Heart left ventricle (tissue), 13 donors: ENCODE measurements around the gene SATB2.

Experiments used
- CTCF ChIP-seq, 12 donors: fragments of 200-600 bp; sonication (generic) in 4 of 12; IDR thresholded peaks; one replicate each; pipeline versions ENCODE4 v1.5.0 to v1.8.0; 2018 to 2022; ENCODE audit warnings: antibody characterized with exemption in 12 of 12, mild to moderate bottlenecking in 5 of 12
- POLR2A ChIP-seq, 2 donors: fragments of 450-650 bp; IDR thresholded peaks; one replicate each; pipeline ENCODE4 v1.6.1; 2017; ENCODE audit warnings: antibody characterized with exemption in 2 of 2, mild to moderate bottlenecking in 2 of 2, moderate library complexity in 2 of 2
- donor health status: ischemic (EF 13 %, LVEDD 7.1; RV severe dilation, severe dysfunction).
- donor health status: DM: no; HTN: yes; CAD: no.
- donor health status: DM: no; HTN: no; CAD: no.
- donor health status: ischemic (EF 25% LVEDD 6.9; RV normal size, moderate dysfunction).
- donor health status: ischemic (EF 25% LVEDD 5.7; RV mildly dilated, moderate dysfunction).
- donor health status: ischemic (EF 35%, LVEDD 5.7; RV mildly dilated, moderate dysfunction).
- donor health status: nonischemic (EF 11% LVEDD 7.7; RV severe dilation, severe dysfunction).
- donor health status: DM: yes; HTN: yes; CAD: no.
- donor health status: PGD.
- donor health status: ischemic (EF 29% LVEDD 5.4; RV normal size, mild dysfunction).
- donor health status: nonischemic (EF 23%, LVEDD 6.1; RV moderate dilation, normal function).

- TF ChIP-seq POLR2A (IDR thresholded peaks at IDR 0.05) (no peak), CTCF (IDR thresholded peaks at IDR 0.05) (no peak)
Observed at GRCh38 chr2:199309973-199310372, 147.8 kb downstream of the SATB2 start.
